CD14-positive monocyte (primary cell): ENCODE results near the gene ACVRL1. TPM values are rescaled to one million over a fixed set of nuclear protein-coding genes. Genes with fewer than 3 reads are reported as not detected.

Experiments used
- DNase-seq, 3 donors: peaks; one replicate each; pipeline ENCODE4 v3.0.0-alpha.2; 2011 to 2022
- H2AFZ ChIP-seq: 2 replicates; pipeline ENCODE4 v1.6.0; 2012; ENCODE audit warnings: mild to moderate bottlenecking, low read depth, low read length, inconsistent platforms; ENCODE audit not compliant: insufficient read depth, poor library complexity, severe bottlenecking
- H3K27ac ChIP-seq, 2 donors: 1 replicate in 1 of 2; 2 replicates in 1 of 2; pipeline ENCODE4 v1.5.1; 2012 to 2013; ENCODE audit warnings: low read length in 2 of 2, control low read depth in 1 of 2, inconsistent platforms in 1 of 2, low read depth in 1 of 2, mild to moderate bottlenecking in 1 of 2
- H3K27me3 ChIP-seq, 2 donors: one replicate each; pipeline versions ENCODE4 v1.6.0 to v1.6.1; 2011 to 2013; ENCODE audit warnings: low read length in 2 of 2; ENCODE audit not compliant: control insufficient read depth in 2 of 2, insufficient read depth in 2 of 2
- H3K36me3 ChIP-seq, 2 donors: replicated peaks in 1 of 2; 1 replicate in 1 of 2; 2 replicates in 1 of 2; pipeline versions ENCODE4 v1.5.1 to v1.6.1; 2012 to 2013; ENCODE audit warnings: low read length in 2 of 2, control low read depth in 1 of 2, inconsistent platforms in 1 of 2, mild to moderate bottlenecking in 1 of 2; ENCODE audit not compliant: insufficient read depth in 2 of 2, control insufficient read depth in 1 of 2
- H3K4me1 ChIP-seq, 2 donors: 1 replicate in 1 of 2; 2 replicates in 1 of 2; pipeline versions ENCODE4 v1.5.1 to v1.6.1; 2012 to 2013; ENCODE audit warnings: low read length in 2 of 2, control low read depth in 1 of 2, inconsistent platforms in 1 of 2, mild to moderate bottlenecking in 1 of 2, moderate library complexity in 1 of 2; ENCODE audit not compliant: insufficient read depth in 2 of 2, control insufficient read depth in 1 of 2
- H3K4me2 ChIP-seq: replicated peaks from 2 replicates; pipeline ENCODE3; 2012; ENCODE audit warnings: low read length, moderate library complexity, mild to moderate bottlenecking; ENCODE audit not compliant: poor library complexity, severe bottlenecking; ENCODE audit errors: extremely low read depth
- H3K4me3 ChIP-seq, 3 experiments: fragments of 200-600 bp in 1 of 3; sonication (generic) in 1 of 3; replicated peaks in 1 of 3; 1 replicate in 2 of 3; 2 replicates in 1 of 3; pipeline ENCODE4 v1.5.1; 2011 to 2013; ENCODE audit warnings: low read length in 3 of 3, mild to moderate bottlenecking in 3 of 3, control low read depth in 2 of 3, low read depth in 2 of 3, inconsistent platforms in 1 of 3, moderate library complexity in 1 of 3
- H3K79me2 ChIP-seq: 2 replicates; pipeline ENCODE4 v1.6.0; 2012; ENCODE audit warnings: mild to moderate bottlenecking, control low read depth, inconsistent platforms, low read length, moderate library complexity; ENCODE audit not compliant: insufficient read depth
- H3K9ac ChIP-seq: 2 replicates; pipeline ENCODE4 v1.6.0; 2017; ENCODE audit warnings: low read length, mild to moderate bottlenecking; ENCODE audit not compliant: insufficient read depth, poor library complexity, severe bottlenecking
- H3K9me3 ChIP-seq, 2 donors: replicated peaks in 1 of 2; 1 replicate in 1 of 2; 2 replicates in 1 of 2; pipeline versions ENCODE4 v1.5.1 to v1.6.1; 2012 to 2013; ENCODE audit warnings: low read length in 2 of 2, control low read depth in 1 of 2; ENCODE audit not compliant: control insufficient read depth in 1 of 2, insufficient read depth in 1 of 2
- H4K20me1 ChIP-seq: 2 replicates; pipeline ENCODE4 v1.6.0; 2012; ENCODE audit warnings: mild to moderate bottlenecking, low read length, control low read depth, moderate library complexity; ENCODE audit not compliant: insufficient read depth
- H3K27ac Mint-ChIP-seq, 7 donors: one replicate each; pipeline ENCODE4 v1.8.0; 2020; ENCODE audit warnings: mild to moderate bottlenecking in 7 of 7, mixed read lengths in 7 of 7, moderate library complexity in 6 of 7, inconsistent platforms in 2 of 7
- H3K27me3 Mint-ChIP-seq, 3 donors: one replicate each; pipeline ENCODE4 v1.8.0; 2021 to 2022; ENCODE audit warnings: low read depth in 3 of 3, mild to moderate bottlenecking in 3 of 3, mixed read lengths in 3 of 3, moderate library complexity in 3 of 3, inconsistent platforms in 1 of 3
- H3K36me3 Mint-ChIP-seq, 2 donors: one replicate each; pipeline ENCODE4 v1.8.0; 2020; ENCODE audit warnings: mixed read lengths in 2 of 2, inconsistent platforms in 1 of 2, mild to moderate bottlenecking in 1 of 2
- H3K4me1 Mint-ChIP-seq: one replicate; pipeline ENCODE4 v1.8.0; 2020; ENCODE audit warnings: mild to moderate bottlenecking, mixed read lengths
- H3K4me3 Mint-ChIP-seq, 2 donors: one replicate each; pipeline ENCODE4 v1.8.0; 2020; ENCODE audit warnings: mild to moderate bottlenecking in 2 of 2, mixed read lengths in 2 of 2, moderate library complexity in 1 of 2
- H3K9me3 Mint-ChIP-seq, 7 donors: one replicate each; pipeline ENCODE4 v1.8.0; 2020 to 2022; ENCODE audit warnings: mixed read lengths in 7 of 7, mild to moderate bottlenecking in 6 of 7, moderate library complexity in 6 of 7, inconsistent platforms in 2 of 7
- WGBS: methylation state at CpG from one replicate; pipeline ENCODE4 v1.1.5; 2013; ENCODE audit warnings: missing lambda C conversion rate; ENCODE audit not compliant: insufficient coverage; 5-methylcytosine and 5-hydroxymethylcytosine counted together
- intact Hi-C, 2 donors: fragments of 100-400 bp; cut with micrococcal nuclease; formaldehyde crosslinking; loops; one replicate each; pipeline versions ENCODE4 v1.15.0 to v1.15.1; 2023
- polyA plus RNA-seq, 3 donors: library from polyadenylated mRNA; depleted of rRNA in 1 of 3; unstranded in 2 of 3; stranded (reverse) in 1 of 3; fragments of 300-500 nt in 2 of 3; fragments of >200 nt in 1 of 3; fragmentation: Illumina TruSeq in 2 of 3; gene quantifications; 1 replicate in 2 of 3; 2 replicates in 1 of 3; pipeline ENCODE4 v1.2.3, GENCODE V29; 2012 to 2021
- TF ChIP-seq, protein P1 (sequence below): fragments of 200-600 bp; IDR thresholded peaks from one replicate; pipeline ENCODE4 v1.8.0; 2022; ENCODE audit warnings: antibody characterized with exemption, mild to moderate bottlenecking

ACVRL1 gene
- polyA plus RNA-seq, 3 donors = 1.5 to 3.6 (median 2.0) TPM

- no peak overlapping the region for H2AFZ ChIP-seq
- no peaks in the 10 kb centered on the region for H3K4me1 ChIP-seq
- Mint-ChIP-seq H3K36me3 (peaks cover 4 to 8% of the 10 kb centered on the region in 2 donors), H3K27ac (peak overlapping the region in 1 of 7 donors; percentile 19), H3K27me3 (peaks cover 3 to 13% (median 8%) of the 10 kb centered on the region in 3 donors), H3K4me3 (no peak overlapping the region), H3K9me3 (peaks cover 15 to 24% (median 19%) of the 10 kb centered on the region in 7 donors), H3K4me1 (peaks cover 4% of the 10 kb centered on the region)
- 100% methylated on average over 2 of the region's 2 CpGs for WGBS
- H3K27me3 ChIP-seq = no peaks in the 10 kb centered on the region
- DNase-seq = no peak
- H3K9ac ChIP-seq = no peak overlapping the region
- intact Hi-C loops = no loop called here
- H3K4me2 ChIP-seq = no peak overlapping the region
- H3K27ac ChIP-seq = no peak overlapping the region
- TF ChIP-seq, protein P1, sequence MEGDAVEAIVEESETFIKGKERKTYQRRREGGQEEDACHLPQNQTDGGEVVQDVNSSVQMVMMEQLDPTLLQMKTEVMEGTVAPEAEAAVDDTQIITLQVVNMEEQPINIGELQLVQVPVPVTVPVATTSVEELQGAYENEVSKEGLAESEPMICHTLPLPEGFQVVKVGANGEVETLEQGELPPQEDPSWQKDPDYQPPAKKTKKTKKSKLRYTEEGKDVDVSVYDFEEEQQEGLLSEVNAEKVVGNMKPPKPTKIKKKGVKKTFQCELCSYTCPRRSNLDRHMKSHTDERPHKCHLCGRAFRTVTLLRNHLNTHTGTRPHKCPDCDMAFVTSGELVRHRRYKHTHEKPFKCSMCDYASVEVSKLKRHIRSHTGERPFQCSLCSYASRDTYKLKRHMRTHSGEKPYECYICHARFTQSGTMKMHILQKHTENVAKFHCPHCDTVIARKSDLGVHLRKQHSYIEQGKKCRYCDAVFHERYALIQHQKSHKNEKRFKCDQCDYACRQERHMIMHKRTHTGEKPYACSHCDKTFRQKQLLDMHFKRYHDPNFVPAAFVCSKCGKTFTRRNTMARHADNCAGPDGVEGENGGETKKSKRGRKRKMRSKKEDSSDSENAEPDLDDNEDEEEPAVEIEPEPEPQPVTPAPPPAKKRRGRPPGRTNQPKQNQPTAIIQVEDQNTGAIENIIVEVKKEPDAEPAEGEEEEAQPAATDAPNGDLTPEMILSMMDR = no peak
- no peaks in the 10 kb centered on the region for H4K20me1 ChIP-seq
- no peaks in the 10 kb centered on the region for H3K79me2 ChIP-seq
- H3K9me3 ChIP-seq = peaks cover 11 to 12% of the 10 kb centered on the region in 2 donors
- no peak overlapping the region for H3K4me3 ChIP-seq
- H3K36me3 ChIP-seq = no peaks in the 10 kb centered on the region
These were observed 36.0 kb downstream of the ACVRL1 start for GRCh38 chr12:51943346-51943745.

- Histone ChIP-seq H3K9me3 (peaks cover 11 to 12% of the 10 kb centered on the region in 2 donors), H3K9ac (no peak overlapping the region), H3K4me3 (no peak overlapping the region), H2AFZ (no peak overlapping the region), H3K27me3 (peaks cover 0 to 4% of the 10 kb centered on the region in 2 donors), H3K79me2 (no peaks in the 10 kb centered on the region), H4K20me1 (no peaks in the 10 kb centered on the region), H3K4me2 (no peak overlapping the region), H3K27ac (no peak overlapping the region), H3K36me3 (no peaks in the 10 kb centered on the region), H3K4me1 (no peaks in the 10 kb centered on the region)
- Mint-ChIP-seq H3K27ac (no peak overlapping the region), H3K36me3 (peaks cover 4 to 8% of the 10 kb centered on the region in 2 donors), H3K9me3 (peaks cover 15 to 24% (median 19%) of the 10 kb centered on the region in 7 donors), H3K4me1 (peaks cover 4% of the 10 kb centered on the region), H3K27me3 (peaks cover 4 to 10% (median 4%) of the 10 kb centered on the region in 3 donors), H3K4me3 (no peak overlapping the region)
- intact Hi-C loops = no loop called here
- DNase-seq = no peak
- WGBS = no CpG with 5 or more reads among the region's 1 CpG
- TF ChIP-seq, protein P1 = no peak
These were observed 37.4 kb downstream of the ACVRL1 start for GRCh38 chr12:51944608-51945233.
